Transverse colon (tissue), 4 donors: ENCODE measurements around the gene C1QA. TPM values are rescaled to one million over a fixed set of nuclear protein-coding genes. Genes with fewer than 3 reads are reported as not detected.

Experiments
- DNase-seq: peaks from one replicate; pipeline ENCODE4 v3.0.0-alpha.2; 2019
- H3K27ac ChIP-seq, 4 donors: fragments of 200-600 bp; sonication (generic); 2 replicates each; pipeline ENCODE4 v1.5.1; 2016 to 2018; ENCODE audit warnings: inconsistent platforms in 4 of 4
- H3K27me3 ChIP-seq: fragments of 200-600 bp; sonication (generic); 2 replicates; pipeline ENCODE4 v1.5.1; 2017; ENCODE audit warnings: inconsistent platforms
- H3K36me3 ChIP-seq, 4 donors: fragments of 200-600 bp; sonication (generic); 2 replicates each; pipeline ENCODE4 v1.5.1; 2017 to 2019; ENCODE audit warnings: inconsistent platforms in 4 of 4
- H3K4me1 ChIP-seq, 4 donors: fragments of 200-600 bp; sonication (generic); 2 replicates each; pipeline ENCODE4 v1.5.1; 2017 to 2020; ENCODE audit warnings: inconsistent platforms in 4 of 4
- H3K4me3 ChIP-seq, 4 donors: fragments of 200-600 bp; sonication (generic); 1 replicate in 1 of 4; 2 replicates in 3 of 4; pipeline versions ENCODE4 v1.5.1 to v1.6.1; 2017 to 2019; ENCODE audit warnings: inconsistent platforms in 4 of 4
- H3K9me3 ChIP-seq, 2 donors: fragments of 200-600 bp; sonication (generic); 2 replicates each; pipeline ENCODE4 v1.5.1; 2017 to 2019; ENCODE audit warnings: inconsistent platforms in 2 of 2
- EP300 ChIP-seq: sonication (generic); formaldehyde crosslinking; IDR thresholded peaks from one replicate; pipeline ENCODE4 v1.6.1; 2017; ENCODE audit warnings: antibody characterized with exemption, low read depth
- POLR2A ChIP-seq: fragments of 450-650 bp; IDR thresholded peaks from one replicate; pipeline ENCODE4 v1.6.1; 2016; ENCODE audit warnings: antibody characterized with exemption, mild to moderate bottlenecking, moderate library complexity
- POLR2AphosphoS5 ChIP-seq, 3 donors: sonication (generic); formaldehyde crosslinking; IDR thresholded peaks; one replicate each; pipeline ENCODE4 v1.6.1; 2016; ENCODE audit warnings: antibody characterized with exemption in 3 of 3
- WGBS, 2 donors: methylation state at CpG; one replicate each; pipeline ENCODE4 v1.1.5; 2018; ENCODE audit warnings: low coverage in 1 of 2; 5-methylcytosine and 5-hydroxymethylcytosine counted together
- in situ Hi-C, 4 donors: fragments of 200-750 bp; cut with MboI; loops; one replicate each; pipeline versions ENCODE4 v1.15.0 to v1.15.1; 2017; ENCODE audit warnings: low sequenced_read_pairs in 3 of 4, low pct_ligation_motif_present in 1 of 4, low pct_unique_long_range_greater_than_20kb in 1 of 4
- intact Hi-C: fragments of 100-400 bp; cut with DNase I; formaldehyde crosslinking; loops from one replicate; pipeline ENCODE4 v1.15.1; 2023; ENCODE audit warnings: low total_unique reads
- total RNA-seq, 4 donors: library from RNA; depleted of rRNA; stranded (reverse); fragments of >200 nt; gene quantifications; one replicate each; pipeline ENCODE4 v1.1.0, GENCODE V29; 2016
- TF ChIP-seq, protein P1 (sequence below), 5 experiments: fragments of 200-600 bp in 3 of 5; fragments of 450-650 bp in 2 of 5; sonication (generic) in 3 of 5; IDR thresholded peaks; 1 replicate in 2 of 5; 2 replicates in 3 of 5; pipeline ENCODE4 v1.5.1; 2016 to 2017; ENCODE audit warnings: antibody characterized with exemption in 5 of 5, inconsistent platforms in 3 of 5, mild to moderate bottlenecking in 2 of 5, moderate library complexity in 1 of 5

Gene C1QA
- total RNA-seq, 4 donors from 2014 or later: 28.5 to 181 (median 63.0) TPM

DNA sequence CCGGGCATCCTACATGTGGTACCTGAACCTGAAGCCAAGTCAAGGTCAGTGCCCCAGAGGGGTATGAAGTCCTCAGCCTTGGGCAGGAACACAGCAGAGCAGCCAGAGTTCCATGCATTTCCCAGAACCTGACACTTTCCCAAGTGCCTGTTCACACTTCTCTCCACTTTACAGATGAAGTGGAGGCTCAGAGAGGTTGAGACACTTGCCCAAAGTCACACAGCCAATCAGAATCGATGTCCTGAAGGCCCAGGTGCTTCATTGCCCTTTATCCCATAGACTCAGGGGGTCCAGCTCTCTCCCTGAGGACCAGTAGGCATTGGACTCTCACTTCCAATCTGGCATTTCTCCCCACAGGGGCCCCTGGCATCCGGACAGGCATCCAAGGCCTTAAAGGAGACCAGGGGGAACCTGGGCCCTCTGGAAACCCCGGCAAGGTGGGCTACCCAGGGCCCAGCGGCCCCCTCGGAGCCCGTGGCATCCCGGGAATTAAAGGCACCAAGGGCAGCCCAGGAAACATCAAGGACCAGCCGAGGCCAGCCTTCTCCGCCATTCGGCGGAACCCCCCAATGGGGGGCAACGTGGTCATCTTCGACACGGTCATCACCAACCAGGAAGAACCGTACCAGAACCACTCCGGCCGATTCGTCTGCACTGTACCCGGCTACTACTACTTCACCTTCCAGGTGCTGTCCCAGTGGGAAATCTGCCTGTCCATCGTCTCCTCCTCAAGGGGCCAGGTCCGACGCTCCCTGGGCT lies 2.2 kb downstream of the C1QA start:
- Histone ChIP-seq H3K27ac (peak overlapping the region in 2 of 4 donors; percentile 12 to 35), H3K9me3 (no peaks in the 10 kb centered on the region), H3K27me3 (peaks cover 7% of the 10 kb centered on the region), H3K4me1 (peaks cover 0 to 3% (median 0%) of the 10 kb centered on the region in 4 donors), H3K36me3 (no peaks in the 10 kb centered on the region), H3K4me3 (peak overlapping the region in 1 of 4 donors; percentile 27)
- in situ Hi-C loops (loop anchor here in 2 of 4 donors (25.0 kb wide), 1 partner anchor 501 kb away; the partner anchor contains the start of gene WNT4 (in 2 of the 2)), intact Hi-C loops (no loop called here)
- TF ChIP-seq POLR2AphosphoS5 (IDR thresholded peaks at IDR 0.05): no peak
- TF ChIP-seq POLR2A: no peak
- TF ChIP-seq, protein P1, sequence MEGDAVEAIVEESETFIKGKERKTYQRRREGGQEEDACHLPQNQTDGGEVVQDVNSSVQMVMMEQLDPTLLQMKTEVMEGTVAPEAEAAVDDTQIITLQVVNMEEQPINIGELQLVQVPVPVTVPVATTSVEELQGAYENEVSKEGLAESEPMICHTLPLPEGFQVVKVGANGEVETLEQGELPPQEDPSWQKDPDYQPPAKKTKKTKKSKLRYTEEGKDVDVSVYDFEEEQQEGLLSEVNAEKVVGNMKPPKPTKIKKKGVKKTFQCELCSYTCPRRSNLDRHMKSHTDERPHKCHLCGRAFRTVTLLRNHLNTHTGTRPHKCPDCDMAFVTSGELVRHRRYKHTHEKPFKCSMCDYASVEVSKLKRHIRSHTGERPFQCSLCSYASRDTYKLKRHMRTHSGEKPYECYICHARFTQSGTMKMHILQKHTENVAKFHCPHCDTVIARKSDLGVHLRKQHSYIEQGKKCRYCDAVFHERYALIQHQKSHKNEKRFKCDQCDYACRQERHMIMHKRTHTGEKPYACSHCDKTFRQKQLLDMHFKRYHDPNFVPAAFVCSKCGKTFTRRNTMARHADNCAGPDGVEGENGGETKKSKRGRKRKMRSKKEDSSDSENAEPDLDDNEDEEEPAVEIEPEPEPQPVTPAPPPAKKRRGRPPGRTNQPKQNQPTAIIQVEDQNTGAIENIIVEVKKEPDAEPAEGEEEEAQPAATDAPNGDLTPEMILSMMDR (IDR thresholded peaks at IDR 0.05): no peak
- no peak for TF ChIP-seq EP300
- WGBS, 2 donors: 86 to 88% methylated on average over 1 to 23 of the region's 23 CpGs
- no peak for DNase-seq

DNA sequence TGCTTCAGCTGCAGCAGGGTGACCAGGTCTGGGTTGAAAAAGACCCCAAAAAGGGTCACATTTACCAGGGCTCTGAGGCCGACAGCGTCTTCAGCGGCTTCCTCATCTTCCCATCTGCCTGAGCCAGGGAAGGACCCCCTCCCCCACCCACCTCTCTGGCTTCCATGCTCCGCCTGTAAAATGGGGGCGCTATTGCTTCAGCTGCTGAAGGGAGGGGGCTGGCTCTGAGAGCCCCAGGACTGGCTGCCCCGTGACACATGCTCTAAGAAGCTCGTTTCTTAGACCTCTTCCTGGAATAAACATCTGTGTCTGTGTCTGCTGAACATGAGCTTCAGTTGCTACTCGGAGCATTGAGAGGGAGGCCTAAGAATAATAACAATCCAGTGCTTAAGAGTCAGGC lies 2.9 kb downstream of the C1QA start:
- DNase-seq: peak; percentile 26
- Histone ChIP-seq H3K4me3 (peak overlapping the region in 1 of 4 donors; percentile 27), H3K27ac (peak overlapping the region in 1 of 4 donors; percentile 35), H3K36me3 (no peaks in the 10 kb centered on the region), H3K9me3 (no peaks in the 10 kb centered on the region), H3K4me1 (peaks cover 0 to 3% (median 0%) of the 10 kb centered on the region in 4 donors), H3K27me3 (peaks cover under 1% of the 10 kb centered on the region)
- intact Hi-C loops: no loop called here
- WGBS, 2 donors: 6 to 40% methylated on average over 3 to 8 of the region's 8 CpGs
- in situ Hi-C loops: loop anchor here in 2 of 4 donors (25.0 kb wide), 1 partner anchor 502 kb away; the partner anchor contains the start of gene WNT4 (in 2 of the 2)
- TF ChIP-seq POLR2AphosphoS5 (IDR thresholded peaks at IDR 0.05): no peak
- TF ChIP-seq POLR2A: no peak
- no peak for TF ChIP-seq EP300
- TF ChIP-seq, protein P1 (IDR thresholded peaks at IDR 0.05): no peak

DNA sequence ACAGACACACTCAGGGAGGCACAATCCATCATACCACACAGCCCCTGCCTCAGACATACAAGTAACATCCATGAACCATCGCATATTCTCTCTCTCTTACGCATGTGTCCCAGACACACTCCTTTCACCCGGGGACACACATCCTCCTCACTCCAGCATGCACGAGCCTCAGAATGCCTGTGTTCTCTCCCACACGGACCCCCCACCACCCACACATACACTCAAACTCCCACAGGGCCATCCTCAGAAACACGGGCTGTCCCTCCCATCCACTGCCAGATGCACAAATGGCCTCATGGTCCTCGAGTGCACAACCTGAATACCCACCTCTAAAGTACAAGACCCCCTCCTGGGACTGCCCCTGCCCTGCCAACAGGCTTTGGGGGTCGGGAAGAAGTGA lies 4.8 kb downstream of the C1QA start:
- TF ChIP-seq POLR2AphosphoS5 (IDR thresholded peaks at IDR 0.05) (no peak), POLR2A (no peak), EP300 (no peak)
- TF ChIP-seq, protein P1 (IDR thresholded peaks at IDR 0.05): no peak
- DNase-seq: no peak
- 42 to 49% methylated on average over 3 to 8 of the region's 8 CpGs for WGBS, 2 donors
- Histone ChIP-seq H3K4me3 (no peak overlapping the region), H3K9me3 (no peaks in the 10 kb centered on the region), H3K36me3 (no peaks in the 10 kb centered on the region), H3K27ac (no peak overlapping the region), H3K27me3 (no peaks in the 10 kb centered on the region), H3K4me1 (no peaks in the 10 kb centered on the region)
- intact Hi-C loops (no loop called here), in situ Hi-C loops (loop anchor here (10.0 to 25.0 kb wide), 3 partner anchors 216 to 504 kb away; partner anchors contain the start of gene WNT4 (in 2 of the 4))

DNA sequence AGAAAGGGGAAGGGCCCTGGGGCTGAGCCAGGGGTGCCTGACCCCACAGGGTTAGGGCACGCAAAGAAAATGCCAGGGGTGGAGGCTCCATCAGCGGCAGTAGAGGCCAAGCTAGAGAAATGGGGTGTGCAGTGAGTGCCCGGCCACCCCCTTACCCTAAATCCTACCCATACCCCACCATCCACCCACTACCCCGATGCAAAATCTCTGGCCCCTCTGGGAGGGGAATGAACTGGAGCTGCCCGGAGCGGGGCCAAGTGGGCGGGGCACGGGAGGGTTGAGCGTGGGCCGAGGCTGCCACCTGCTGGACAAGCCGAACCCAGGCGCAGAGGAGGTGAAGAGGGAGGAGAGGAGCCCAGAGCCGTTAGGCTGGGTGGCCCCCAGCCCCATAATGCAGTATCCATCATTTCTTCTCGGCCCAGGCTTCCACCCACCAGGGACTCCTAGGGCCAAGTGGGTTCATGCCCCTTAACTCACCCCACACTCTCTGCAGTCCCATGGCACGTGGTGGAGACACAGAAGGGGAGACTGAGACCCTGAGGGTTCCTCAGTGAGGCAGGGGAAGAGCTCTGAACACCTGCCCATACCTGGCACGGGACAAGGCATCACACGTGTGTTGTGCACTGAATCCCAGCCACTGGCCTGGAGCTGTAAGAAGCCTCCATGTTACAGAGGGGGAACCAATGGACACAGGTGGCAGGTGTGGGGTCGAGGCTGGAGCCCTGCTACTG lies 5.6 kb downstream of the C1QA start:
- H3K27me3 ChIP-seq: no peaks in the 10 kb centered on the region
- intact Hi-C loops (loop anchor here (1.0 kb wide), 1 partner anchor 222 kb away; no protein-coding TSS in a partner anchor), in situ Hi-C loops (loop anchor here (10.0 to 25.0 kb wide), 3 partner anchors 217 to 505 kb away; partner anchors contain the start of gene WNT4 (in 2 of the 4))
- no peak overlapping the region for H3K27ac ChIP-seq
- WGBS, 2 donors: 9% methylated on average over 18 of the region's 18 CpGs; no CpG with 5 or more reads in 1 of the 2 donors
- peak; percentile 82 for DNase-seq
- H3K4me3 ChIP-seq: no peak overlapping the region
- no peaks in the 10 kb centered on the region for H3K4me1 ChIP-seq
- no peaks in the 10 kb centered on the region for H3K36me3 ChIP-seq
- TF ChIP-seq EP300: no peak
- TF ChIP-seq, protein P1 (IDR thresholded peaks at IDR 0.05): peak; percentile 81 to 92 (median 91)
- TF ChIP-seq POLR2AphosphoS5 (IDR thresholded peaks at IDR 0.05): peak in 1 of 3 donors; percentile 33
- H3K9me3 ChIP-seq: no peaks in the 10 kb centered on the region
